HG02973 (cell line): ENCODE measurements around the gene RND2.

Source experiments
- ATAC-seq: cut with Tn5 transposase; IDR thresholded peaks from one replicate; pipeline ENCODE4 v1.9.1; 2021; ENCODE audit warnings: moderate library complexity; ENCODE audit not compliant: unreplicated experiment

Gene RND2

DNA sequence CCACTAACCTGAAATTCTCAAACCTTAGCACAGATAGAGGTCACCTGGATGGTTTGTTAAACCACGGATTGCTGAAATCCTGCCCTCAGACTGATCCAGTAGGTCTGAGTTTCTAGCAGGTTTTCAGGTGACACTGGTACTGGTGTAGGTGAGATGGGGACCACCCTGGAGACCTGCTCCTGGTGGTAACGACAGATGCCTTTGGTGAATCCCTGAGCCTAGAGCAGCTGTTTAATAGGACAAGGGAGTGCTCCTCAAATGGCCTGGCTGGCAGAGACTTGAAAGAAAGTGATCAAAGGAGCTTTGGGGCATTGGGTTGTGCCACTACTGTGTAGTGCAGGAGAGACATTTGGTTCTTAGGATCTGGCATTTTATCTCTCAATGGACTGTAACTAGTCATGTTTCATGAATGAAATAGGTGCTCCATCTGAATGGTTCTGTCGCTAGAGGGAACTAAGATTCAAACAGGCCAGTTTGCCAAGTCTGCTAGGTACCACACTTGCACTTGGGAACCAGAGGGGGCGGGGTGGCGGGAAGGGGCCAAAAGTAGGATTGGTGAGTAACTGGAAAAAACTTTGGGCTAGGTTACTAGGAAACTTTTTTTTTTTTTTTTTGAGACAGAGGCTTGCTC, 21.4 kb upstream of the RND2 start:
- ATAC-seq, result no peak

DNA sequence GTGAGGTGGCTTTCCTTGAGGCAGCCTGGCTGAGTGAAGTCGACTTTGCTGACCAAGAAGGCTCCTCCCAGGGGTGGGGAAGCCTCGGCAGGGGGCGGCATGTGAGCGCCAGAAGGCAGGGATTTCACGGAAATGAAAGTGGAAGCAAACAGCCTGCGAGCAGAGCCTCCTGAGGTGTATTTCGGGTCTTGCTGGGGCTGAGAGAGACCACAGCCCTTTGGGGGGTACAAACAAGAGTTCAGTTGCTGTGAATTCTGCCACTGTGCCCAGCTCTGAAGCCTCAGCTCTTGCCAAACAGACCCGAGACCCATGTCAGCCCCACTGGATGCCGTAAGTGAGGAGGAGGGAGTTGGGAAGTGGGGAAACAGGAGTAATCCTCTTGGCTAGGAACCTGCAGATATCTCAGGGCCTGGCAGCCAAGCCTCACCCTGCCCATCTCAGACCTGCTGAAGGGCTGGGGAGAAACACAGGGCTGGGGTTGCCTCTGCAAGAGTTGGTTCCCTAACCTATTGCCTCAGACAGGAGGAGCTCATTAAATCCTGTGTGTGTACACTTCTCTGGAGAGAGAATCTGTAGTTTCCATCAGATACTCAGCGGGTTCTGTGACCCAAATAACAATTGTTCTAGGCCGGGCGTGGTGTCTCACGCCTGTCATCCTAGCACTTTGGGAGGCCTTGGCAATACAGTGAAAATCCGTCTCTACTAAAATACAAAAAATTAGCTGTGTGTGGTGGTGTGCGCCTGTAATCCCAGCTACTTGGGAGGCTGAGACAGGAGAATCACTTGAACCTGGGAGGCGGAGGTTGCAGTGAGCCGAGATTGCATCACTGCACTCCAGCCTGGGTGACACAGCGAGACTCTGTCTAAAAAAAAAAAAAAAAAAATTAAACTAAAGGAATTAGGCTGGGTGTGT, 18.1 kb upstream of the RND2 start, which contains the start of gene IFI35:
Gene IFI35 (plus strand): TSS at position 146 of the 913 bp plus-strand sequence. CDS start 164 bp downstream, at position 310.
- ATAC-seq, result no peak

DNA sequence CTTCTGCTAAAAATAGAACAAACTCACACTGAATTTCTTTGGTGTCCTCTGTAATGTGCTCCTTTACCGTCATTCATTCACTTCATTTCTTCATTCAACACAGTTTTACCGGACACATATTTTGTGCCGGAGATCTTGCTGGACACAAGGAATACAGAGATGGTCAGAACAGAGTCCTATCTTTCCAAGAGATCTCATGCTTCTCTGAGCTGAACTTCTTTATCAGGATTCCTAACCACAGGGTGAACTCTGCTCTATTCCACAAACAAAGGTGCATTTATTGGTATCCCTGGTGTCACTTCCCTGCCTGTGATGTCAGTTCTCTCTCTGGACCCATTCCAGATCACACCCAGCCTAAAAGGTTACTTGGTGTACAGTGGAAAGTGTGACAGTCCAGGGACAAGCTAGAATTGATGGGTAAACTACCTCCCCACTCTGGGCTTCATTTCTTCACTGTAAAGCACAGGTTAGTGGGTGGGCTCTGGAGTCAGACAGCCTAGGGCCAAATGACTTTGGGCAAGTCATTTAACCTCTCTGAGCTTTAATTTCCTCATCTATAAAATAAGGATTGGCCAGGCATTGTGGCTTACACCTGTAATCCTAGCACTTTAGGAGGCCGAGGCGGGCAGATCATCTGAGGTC, 14.2 kb upstream of the RND2 start:
- ATAC-seq, result no peak

DNA sequence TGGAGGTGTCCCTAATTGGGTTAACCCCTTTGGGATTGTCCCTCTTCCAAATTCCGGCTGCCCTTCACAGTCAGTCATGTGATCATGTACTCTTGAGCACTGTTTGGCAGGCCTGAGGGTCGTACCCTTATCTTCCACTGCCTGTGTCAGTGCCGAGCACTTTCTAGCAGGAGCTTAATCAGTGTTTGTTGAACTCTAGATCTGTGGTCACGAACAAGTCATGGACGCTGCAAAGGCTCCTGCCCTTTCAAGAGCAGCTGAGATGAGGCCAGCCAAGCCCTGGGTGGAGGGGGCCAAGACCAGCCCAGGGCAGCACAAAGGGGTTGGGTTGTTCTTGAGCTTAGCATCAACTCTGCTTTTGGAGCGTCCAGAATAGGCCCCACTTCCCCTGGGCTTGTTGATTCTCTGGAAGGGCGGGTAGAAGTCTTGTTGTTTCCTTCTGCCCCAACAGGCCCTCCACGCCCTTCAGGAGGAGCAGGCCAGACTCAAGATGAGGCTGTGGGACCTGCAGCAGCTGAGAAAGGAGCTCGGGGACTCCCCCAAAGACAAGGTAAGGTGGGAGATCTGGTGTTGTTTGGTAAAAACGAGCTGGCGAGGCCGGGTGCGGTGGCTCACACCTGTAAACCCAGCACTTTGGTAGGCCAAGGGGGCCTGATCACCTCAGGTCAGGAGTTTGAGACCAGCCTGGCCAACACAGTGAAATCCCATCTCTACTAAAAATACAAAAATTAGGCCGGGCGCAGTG, 13.1 kb upstream of the RND2 start:
- ATAC-seq, result no peak

DNA sequence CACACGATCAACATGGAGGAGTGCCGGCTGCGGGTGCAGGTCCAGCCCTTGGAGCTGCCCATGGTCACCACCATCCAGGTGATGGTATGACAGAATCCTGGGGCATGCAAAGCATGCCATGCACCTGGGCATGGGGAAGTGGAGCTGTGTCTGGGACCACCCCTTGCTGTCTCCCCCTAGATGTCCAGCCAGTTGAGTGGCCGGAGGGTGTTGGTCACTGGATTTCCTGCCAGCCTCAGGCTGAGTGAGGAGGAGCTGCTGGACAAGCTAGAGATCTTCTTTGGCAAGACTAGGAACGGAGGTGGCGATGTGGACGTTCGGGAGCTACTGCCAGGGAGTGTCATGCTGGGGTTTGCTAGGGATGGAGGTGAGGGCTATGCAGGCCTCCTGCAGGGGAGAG, 11.7 kb upstream of the RND2 start:
- ATAC-seq, result no peak

DNA sequence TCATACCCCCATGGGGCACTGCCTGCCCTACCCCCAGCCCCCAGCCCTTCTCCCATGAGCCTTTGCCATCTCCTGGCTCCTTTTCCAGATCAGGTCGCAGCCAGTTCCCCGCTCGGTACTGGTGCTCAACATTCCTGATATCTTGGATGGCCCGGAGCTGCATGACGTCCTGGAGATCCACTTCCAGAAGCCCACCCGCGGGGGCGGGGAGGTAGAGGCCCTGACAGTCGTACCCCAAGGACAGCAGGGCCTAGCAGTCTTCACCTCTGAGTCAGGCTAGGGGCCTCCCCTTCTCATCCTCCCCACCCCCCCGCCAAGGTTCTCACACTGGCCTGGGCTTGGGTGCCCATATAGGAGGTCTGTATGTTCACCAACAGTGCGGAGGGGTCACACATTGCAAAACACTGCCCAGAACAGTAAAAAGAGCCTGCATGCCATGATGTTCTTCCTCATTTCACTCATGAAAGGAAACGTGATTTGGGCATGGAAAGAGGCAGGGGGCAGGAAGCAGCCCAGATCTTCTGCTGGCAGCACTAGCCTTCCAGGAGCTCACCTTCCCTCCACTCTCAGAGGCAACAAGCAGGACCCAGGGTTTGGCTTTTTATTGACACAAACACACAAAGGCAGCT, 10.9 kb upstream of the RND2 start:
- ATAC-seq, result no peak

DNA sequence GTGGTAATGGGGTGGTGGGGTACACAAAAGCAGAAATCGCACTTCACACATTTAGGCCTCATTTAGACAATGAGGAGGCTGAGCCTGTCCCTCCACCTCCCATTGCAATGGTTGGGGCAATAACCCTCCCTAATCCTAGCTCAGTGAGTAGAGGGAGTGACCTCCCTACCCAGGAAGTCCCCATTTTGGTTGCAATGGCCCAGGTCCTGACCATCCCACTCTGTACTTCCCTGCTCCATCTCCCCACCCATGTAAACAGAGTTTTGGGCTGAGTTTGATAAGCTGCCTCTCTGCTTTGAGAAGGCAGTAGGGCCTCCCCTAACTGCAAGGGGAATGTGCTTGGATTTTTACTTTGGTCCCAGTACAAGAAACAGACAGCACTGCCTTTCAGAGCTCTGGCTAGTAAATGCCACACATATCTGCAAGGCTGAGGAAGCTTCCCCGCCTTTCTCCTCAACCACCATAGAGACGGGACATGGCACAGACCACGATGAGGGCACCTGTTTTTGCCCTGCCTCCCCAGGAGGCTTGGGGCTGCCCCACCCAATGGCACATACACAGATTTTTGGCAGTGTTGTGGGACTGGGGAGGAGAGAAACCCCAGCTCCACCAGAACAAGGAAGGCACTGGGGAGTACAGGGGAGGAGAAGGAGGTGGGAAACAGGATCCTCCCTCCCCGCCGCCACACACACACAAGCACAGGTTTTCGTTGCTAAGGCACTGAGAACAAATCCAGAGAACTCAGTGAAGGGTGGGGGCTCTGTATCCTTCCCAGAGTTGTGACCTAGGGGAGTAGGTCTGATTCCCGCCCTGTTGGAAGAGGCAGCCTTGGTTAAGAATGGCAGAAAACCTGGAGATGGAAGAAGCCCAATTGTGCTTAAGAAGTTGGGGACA, 10.1 kb upstream of the RND2 start:
- ATAC-seq, result no peak

DNA sequence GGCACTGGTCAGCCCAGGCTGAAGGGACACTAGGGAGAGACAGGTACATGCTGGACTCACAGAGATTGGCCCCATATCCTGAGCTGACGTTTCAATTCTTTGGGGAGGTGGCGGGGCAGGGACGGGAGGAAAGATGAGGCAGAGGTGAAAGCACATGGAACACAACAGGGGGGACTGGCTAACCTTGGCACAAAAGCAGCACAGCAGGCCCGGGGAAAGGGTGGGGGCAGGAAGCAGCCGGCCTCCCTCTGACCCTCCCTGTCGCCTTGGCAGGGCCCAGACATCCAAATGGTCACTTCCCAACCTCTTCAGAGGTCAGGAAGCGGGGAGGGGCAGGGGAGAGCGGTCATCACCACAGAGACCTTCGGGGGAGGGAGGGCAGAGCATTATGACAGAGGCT, 9.5 kb upstream of the RND2 start:
- no peak for ATAC-seq

DNA sequence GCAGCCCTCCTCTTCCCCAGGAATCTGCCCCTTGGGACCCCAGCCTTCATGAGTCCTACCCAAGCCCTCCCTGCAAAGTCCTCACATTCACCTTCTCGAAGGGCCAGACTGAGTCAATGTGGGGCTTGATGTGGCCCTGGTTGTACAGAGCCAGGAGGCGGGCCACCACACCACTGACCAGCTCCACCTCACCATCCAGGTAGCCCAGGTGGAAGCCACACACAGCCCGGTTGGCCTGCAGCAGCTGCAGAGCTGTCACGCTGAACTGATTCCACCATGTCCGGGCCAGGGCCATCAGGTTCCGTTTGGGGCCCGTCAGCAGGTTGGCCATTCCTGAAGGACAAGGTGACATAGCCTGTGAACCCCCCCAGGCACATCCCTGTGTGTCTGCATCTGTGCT, 8.8 kb upstream of the RND2 start:
- no peak for ATAC-seq

DNA sequence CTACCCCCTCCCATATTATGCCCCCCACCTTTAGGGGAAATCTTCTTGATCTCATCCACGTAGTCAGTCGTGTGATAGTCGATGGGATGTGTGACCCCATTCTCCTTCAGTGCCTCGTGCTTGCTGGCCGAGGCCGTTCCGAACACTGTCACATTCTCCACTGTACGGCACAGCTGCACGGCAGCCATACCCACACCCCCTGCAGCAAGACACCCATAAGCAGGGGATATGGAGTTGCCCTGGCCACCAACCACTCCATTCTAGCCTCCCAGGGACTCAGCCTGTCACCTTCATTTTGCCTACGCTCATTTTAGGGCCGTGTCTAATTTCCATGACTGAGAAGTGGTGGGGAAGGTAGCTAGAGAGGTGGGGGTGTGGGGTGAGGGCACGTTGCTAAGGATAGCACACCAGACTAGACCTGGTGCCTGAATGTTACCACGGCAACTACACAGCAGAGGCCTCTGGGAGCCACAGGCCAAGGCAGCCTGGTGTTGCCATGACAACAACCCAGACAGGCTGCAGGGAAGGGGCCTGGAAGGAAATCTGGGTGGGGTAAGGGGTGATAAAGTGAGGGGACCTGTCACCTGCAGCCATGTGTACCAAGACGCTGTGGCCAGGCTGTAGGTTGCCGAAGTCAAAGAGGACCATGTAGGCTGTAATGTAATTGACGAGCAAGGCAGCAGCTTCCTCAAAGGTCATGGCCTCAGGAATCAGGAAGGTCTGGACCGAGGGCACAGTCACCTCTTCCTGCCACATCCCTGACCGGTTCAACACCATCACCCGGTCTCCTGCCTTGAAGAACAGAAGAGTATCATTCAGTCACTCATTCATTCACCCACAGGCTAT, 6.8 kb upstream of the RND2 start:
- no peak for ATAC-seq

DNA sequence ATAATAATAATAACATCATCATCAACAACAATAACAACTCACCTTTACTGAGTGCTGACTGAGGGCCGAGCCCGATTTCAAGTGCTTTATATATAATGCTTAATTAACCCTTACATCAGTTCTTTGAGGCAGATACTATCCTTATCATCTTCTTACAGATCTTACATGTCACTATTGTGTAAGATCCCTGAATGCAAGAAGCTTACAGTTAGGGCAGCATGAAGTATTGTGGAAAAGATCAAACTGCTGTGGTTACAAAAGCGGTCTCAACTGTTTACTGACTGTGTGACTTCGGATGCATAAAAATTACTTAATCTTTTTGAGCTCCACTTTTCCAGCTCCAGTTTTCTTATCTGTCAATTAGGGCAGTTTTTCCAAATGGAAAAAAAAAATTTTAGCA, 6.1 kb upstream of the RND2 start:
- no peak for ATAC-seq

DNA sequence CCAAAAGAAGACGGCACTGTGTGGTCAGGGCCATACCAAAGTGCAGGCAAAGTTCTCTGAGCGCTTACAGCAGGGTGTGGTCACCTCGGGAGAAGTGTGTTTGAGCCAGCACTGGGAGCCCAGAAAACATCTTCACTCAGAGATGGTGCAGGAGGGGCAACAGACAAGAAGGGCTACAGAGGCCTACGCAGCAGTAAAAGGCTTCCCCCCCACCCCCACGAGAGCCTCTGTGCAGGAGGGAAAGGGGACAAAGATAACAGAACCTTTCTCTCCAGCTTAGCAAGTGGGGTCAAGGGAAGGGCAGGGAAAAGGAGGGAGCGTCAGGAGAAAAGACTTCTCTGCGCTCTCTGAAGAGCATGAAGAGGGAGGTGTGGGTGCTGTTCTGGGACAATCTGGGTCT, 5.6 kb upstream of the RND2 start:
- ATAC-seq, result no peak

DNA sequence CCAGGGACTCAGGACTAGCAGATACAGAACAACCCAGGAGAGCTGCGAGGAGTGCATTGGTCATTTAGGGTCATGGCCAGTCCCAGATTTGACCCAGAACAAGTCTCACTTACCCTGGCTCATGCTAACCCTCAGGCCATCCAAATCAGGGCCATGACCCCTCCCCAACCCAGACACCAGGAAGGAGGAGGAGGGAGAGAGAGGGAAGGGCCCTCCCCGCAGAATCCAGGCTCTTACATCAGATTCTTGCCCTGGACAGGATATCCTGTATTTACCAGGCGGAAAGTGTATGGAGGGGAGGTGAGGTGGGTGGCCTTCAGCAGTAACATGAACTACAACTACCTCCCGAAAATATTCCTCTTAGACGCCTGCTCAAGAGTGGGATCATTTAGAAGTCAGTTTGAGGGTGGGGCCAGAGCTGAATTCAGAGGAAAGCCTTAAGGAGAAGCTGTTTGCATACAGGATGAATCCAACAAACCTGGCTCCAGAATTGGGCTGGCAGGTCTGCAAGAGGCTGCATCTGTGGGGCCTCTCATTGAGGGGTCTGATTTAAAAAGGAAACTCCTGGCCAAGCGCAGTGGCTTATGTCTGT, 4.9 kb upstream of the RND2 start:
- no peak for ATAC-seq

DNA sequence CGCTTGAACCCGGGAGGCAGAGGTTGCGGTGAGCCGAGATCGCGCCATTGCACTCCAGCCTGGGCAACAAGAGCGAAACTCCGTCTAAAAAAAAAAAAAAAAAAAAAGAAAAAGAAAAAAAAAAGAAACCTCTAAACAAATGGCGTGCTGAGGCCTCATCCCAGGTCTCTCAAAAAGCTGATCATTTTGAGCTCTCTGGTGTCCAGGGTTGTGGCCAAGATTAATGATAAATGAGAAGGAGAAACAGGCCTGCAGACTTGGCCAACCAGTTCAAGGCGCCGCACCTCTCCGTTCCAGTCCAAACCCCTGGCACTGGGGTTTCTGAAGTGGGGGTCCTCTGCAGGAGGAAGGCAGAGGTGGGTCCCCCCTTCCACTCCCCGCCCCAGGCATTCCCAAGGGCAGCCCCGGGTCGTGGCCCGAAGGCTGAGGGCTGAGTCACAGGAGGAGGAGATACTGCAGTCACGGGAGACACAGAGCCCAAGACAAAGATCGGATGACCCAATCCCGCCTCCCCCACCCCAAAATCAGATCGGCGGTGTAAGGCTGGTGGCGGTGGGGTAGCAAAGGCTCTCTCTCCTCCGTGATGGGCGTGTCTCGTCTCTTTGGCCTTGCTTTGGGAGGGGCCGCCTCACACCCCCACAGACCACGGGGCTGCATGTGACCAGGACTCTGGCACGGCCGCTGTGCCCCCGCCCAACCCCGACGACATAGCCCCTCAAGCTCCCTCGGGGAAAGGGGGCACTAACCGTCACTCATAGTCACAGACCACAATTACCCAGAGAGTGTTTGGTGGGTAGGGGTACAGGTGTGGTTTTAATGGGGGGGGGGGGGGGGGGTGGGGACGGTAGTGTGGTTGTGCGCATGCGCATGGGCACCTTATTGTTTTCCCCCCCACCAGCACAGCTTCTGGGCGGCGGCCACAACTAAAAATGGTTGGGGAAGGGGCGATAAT, 4.0 kb upstream of the RND2 start:
- no peak for ATAC-seq

DNA sequence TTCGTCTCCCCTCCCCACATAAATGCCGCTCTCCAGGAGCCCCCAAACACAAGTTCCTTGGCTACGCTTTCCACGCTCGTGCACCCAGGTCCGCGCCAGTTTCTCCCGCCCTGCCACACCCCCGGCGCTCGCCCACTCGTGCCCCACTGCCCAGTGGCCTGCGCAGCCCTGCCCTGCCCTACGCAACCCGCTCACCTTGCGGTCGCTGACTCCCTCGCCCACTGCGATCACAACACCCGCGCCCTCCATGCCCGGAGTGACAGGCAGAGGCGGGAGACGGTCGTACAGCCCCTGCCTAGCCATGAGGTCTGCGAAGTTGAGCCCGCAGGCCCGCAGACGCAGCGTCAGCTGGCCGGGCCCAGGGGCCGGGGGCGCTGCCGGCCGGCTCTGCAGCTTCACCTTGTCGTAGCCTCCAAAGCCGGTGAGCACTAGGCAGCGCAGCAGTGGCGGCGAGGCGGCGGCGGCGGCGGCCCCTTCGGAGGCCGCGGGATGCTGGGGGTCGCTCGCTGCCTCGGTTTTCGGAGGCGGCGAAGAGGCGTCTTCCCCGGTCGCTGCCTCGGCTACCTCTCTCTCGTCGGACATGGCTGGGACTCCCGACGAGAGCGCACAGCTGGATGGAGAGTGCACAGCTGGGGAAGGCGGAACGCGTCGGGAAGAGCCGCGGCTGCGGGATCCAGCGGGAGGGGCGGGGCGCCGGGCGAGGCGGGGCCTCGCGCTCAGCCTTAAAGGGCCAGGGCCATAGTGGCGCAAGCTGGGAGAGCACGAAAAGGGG, 3.1 kb upstream of the RND2 start, which contains the start of gene VAT1:
Gene VAT1 (minus strand): TSS at position 645 of the 772 bp plus-strand sequence. CDS start 63 bp downstream, at position 582.
- no peak for ATAC-seq

DNA sequence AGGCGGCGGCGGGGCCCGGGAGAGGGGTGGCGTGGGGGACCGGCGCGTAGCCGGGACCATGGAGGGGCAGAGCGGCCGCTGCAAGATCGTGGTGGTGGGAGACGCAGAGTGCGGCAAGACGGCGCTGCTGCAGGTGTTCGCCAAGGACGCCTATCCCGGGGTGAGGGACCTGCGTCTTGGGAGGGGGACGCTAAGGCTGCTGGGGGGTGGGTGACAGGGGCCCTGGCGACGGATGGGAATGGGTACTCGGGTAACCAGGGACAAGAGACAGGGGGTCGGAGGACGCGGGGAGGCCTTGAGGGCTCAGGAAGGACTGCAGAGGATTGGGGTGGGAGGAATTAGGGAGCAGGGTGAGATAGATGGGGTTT, 243 bp downstream of the RND2 start:
- no peak for ATAC-seq
